Activated effector memory CD4-positive, alpha-beta T cell treated with Interleukin-2 at 50 U/mL for 16 hours (primary cell): Measurements from ENCODE around the gene MACROD2.

Experiments used
- DNase-seq: peaks from one replicate; pipeline ENCODE4 v3.0.0-alpha.2; 2020

The MACROD2 gene

GRCh38 chr20:14284443-14284842 lies 289.1 kb downstream of the MACROD2 start:
- no peak for DNase-seq

DNA sequence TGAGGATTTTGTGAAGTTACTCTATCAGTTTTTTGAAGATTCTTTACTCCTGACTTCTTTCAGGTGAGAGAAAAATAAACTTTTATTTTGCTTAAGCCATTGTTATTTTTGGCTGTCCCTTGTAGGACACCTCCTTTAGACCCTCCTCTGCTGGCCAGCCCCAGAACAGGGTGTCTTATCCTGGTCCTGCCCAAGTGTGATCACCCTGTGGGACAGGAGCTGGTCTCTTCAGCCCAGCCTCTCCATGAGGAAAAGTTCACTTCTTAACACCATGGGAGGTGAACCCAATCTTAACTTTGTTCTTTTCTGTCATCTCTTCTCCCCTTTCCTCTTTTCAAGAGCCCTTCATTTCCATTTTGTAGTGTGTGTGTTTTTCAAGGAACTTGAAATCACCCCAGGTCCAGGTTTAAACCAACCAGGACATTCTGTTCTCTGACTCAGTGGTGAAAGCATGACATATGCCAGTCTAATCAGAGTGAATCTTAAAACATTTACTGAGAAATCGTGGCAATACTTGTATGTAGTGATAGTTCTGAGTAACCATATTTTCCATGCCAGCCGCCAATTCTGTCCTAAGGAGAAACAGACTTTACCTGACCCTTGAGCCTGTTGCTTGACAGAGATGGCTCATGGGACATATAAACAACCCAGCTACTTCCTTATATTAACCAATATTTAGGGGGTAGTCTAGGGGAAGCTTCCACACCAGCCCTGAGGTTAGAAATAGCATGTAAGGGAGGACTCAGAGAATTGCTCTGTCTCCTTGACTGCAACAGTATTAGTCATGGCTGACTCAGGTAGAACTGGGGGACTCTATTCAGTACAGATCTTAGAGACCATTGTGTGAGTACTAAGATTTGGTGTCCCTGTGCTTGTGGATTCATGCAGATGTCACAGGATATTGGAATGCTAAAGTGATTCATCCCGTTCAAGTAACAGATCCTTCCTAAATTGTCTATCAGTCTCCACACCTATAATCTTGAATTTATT lies 293.3 kb downstream of the MACROD2 start:
- DNase-seq, result no peak

GRCh38 chr20:14291502-14291901 lies 296.2 kb downstream of the MACROD2 start:
- DNase-seq, result no peak

- DNase-seq, result no peak
These were observed 299.9 kb downstream of the MACROD2 start for GRCh38 chr20:14295238-14295637.

GRCh38 chr20:14295770-14296309 lies 300.5 kb downstream of the MACROD2 start:
- no peak for DNase-seq

- DNase-seq, result no peak
These were observed 304.5 kb downstream of the MACROD2 start for GRCh38 chr20:14299831-14300230.

GRCh38 chr20:14303106-14303505 lies 307.8 kb downstream of the MACROD2 start:
- DNase-seq, result no peak

DNA sequence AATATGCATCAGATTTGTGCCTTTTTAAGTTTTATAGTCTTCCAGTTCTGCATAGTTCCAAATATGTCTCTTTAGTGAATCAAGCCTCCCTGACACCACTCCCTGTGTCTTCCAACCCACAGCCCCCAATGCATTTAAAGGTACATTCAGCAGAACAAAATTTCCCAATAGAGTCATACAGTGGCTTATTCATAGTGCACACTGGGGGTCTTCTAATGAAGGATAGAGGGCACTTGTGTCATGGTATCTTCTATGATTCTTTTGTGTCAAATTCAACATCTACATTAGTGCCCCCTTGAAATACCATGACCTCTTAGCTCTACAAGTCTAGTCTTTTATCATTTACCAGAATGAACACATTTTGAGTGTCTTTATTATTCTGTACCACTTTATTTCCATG lies 308.3 kb downstream of the MACROD2 start:
- no peak for DNase-seq

- DNase-seq, result no peak
These were observed 309.2 kb downstream of the MACROD2 start for GRCh38 chr20:14304472-14304871.

DNA sequence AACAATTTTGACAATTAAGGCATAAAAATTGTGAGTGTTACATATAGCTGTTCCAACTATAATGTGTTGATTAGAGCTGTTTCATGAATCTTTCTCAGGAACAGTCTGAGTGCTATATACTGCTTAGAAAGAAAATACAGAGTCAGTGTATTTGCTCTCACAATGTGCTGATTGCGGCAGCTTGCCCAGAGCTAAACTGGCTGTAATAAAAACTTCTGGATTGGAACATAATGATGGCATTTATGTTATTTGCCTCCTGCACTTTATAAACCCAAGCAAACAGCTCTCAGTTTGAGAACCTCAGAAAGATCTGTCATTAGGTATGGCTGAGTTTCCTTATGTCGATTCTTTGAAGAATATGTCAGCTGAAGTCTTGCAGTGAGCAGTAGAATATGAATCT lies 312.6 kb downstream of the MACROD2 start:
- DNase-seq, result no peak

DNA sequence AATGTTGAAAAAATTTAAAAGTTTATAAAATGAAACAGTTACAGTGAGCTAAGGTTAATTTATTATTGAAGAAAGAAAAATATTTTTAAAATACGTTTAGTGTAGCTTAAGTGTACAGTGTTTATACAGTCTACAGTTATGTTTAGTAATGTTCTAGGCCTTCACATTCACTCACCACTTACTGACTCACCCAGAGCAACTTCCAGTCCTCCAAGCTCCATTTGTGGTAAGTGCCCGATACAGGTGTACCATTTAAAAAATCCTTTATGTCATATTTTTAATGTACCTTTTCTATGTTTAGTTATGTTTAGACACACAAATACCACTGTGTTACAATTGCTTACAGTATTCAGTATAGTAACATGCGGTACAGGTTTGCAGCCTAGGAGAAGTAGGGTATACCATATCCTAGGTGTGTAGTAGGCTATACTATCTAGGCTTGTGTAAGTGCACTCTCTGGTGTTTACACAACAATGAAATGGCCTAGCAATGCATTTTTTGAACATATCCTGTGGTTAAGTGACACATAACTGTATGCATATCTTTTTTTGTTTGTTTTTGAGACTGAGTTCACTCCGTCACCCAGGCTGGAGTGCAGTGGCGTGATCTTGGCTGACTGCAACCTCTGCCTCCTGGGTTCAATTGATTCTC lies 315.8 kb downstream of the MACROD2 start:
- DNase-seq, result no peak

GRCh38 chr20:14312001-14312400 lies 316.7 kb downstream of the MACROD2 start:
- no peak for DNase-seq

- no peak for DNase-seq
These were observed 318.2 kb downstream of the MACROD2 start for GRCh38 chr20:14313341-14314020.

DNA sequence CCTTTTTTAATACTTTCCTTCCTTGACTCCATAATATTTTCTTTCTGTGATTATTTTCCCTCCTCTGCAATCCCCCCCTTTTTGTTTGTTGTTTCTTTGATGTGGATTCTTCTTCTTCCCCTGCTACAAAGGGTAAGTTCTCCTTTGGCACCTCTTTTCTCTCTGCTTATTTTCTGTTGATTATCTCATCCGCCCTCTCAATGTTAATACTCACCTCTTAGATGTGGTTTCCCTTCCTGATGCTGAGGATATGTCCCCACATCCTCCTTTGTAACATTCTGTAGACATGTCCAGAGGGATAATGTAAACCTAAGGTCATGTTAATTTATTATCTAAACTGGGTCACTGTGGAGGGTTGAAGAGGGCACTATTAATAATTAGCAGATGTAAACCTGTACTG lies 324.4 kb downstream of the MACROD2 start:
- DNase-seq, result no peak

DNA sequence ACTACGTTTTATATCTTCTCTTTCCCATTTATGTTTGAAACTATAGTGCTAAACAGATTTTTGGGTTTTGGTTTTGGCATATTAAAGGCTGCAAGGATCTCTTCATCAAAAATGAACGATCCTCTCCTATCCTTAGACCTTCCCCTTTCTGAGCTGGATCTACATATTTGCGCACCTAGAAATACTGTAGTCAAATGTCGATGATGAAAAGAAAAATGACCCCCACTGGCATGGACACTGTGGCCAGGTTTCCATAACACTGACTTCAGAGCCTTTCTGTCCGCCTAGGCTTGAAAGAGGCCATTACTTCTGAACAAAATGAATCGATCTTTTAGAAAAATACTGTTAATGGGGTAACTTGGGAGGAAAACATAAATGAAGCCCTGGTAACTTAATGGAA lies 336.3 kb downstream of the MACROD2 start:
- DNase-seq, result no peak

DNA sequence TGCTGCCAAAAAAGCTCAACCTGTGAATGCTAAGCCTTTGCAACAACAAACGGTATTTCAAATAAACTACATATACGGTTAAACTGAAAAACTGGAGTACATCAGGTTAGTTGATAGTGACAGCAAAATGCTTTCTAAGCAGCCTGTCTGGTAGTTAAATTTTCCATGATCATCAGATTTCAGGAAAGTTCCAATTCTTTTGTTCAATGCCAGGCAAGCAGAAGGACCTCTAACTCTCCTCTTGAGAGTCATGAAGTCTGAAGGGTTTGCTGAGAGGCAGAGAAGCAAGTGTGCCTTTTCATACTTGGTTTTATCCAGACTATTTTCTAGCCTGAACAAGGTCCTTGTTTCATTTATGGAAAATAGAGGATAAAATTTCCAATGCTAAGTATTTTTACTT lies 337.6 kb downstream of the MACROD2 start:
- DNase-seq, result no peak

DNA sequence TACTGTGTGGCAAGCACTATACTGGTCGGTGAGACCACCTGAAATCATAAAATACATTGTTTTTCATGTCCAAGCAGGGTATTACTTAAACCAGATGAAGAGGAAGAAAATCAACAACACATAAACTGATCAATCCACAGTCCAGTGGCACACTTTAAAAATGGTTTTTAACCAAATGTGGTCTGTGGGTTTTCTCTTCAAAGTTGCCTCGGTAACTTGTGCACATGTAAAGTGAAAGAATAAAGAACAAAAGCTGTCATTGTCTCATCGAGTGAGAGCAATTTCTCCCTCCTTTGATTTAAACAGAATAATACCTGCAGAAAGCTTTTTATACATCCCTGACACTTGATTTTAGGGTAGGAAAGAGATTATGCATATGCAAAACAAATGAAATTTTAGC lies 338.4 kb downstream of the MACROD2 start:
- no peak for DNase-seq

GRCh38 chr20:14334306-14334930 lies 339.1 kb downstream of the MACROD2 start:
- no peak for DNase-seq

DNA sequence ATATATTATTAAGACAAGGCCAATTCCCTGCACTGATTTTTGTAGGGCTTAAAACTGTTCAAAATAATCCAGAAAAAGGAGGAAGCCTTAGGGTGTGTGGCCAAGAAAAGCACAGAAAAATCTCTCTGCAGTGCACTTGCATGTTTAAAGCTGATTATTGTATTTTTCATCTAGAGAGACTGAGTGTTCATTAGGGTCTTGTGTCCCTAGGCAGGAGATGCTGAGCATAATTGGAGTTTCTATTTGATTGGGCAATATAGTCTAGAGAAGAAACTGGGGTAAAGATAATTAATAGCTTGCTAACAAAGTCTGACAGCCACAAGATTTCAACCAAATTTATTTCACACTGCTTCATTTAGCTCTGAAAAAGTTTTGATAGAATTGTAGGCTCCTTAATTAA lies 339.7 kb downstream of the MACROD2 start:
- DNase-seq, result no peak

DNA sequence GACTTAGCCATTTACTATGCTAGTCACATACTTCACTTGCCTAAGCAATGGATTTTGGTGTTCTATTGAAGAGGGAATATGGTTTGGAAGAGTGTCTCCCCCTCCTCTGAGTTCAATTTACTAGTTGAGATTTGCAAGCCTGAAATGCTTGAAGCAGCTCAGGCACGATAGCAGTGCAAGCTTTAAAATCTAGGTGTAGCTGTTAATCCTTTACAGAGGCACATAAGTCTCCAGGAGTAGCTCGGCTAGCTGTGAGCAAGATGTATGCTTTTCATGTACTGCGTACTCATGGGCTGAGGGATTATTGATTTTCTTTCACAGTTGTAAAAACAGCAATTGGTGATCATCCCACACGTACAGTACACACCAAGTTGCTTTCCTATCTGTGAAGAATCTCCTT lies 341.4 kb downstream of the MACROD2 start:
- DNase-seq, result no peak

- DNase-seq, result no peak
These were observed 342.3 kb downstream of the MACROD2 start, which contains the start of gene FLRT3 for GRCh38 chr20:14337400-14338171. Gene FLRT3 (minus strand): TSS chr20:14337612. CDS start chr20:14327506, 10,106 bp downstream.

- DNase-seq, result no peak
These were observed 346.5 kb downstream of the MACROD2 start for GRCh38 chr20:14341801-14342200.
